Measurements from ENCODE around the gene TSHZ2.

The TSHZ2 gene

DNA sequence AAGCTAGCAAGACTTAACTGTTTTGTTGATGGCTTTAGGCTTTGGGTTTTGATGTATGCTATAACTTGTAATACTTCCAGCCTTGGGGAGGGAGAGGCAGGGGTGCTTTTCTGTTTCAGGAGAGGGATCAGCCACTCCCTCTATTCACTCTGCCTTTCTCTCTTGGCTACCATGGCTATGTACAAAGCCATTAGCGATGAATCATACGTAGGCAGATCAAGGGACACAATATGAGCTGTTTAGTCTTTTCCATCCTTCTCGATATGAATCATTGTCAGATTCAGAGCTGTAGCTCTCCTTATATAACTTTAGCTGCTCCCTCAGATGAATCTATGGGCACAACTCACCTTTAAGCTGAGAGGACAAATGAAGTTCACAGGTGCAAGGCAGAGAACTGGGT lies 230.6 kb downstream of the TSHZ2 start:
- no peaks in the 10 kb centered on the region for H3K4me1 ChIP-seq (ENCODE audit: control insufficient read depth in 2 of 2, insufficient read depth in 2 of 2, low read length in 2 of 2)
- H3K9me3 ChIP-seq (ENCODE audit: control insufficient read depth in 2 of 2, low read length in 2 of 2) = no peaks in the 10 kb centered on the region
- H3K36me3 ChIP-seq (ENCODE audit: control insufficient read depth in 2 of 2, insufficient read depth in 2 of 2, low read length in 2 of 2) = no peaks in the 10 kb centered on the region
- no peak overlapping the region for H3K4me3 ChIP-seq (ENCODE audit: low read length in 2 of 2)
- no peak overlapping the region for H3K9ac ChIP-seq (ENCODE audit: low read depth in 1 of 2, low read length in 2 of 2)
- no peaks in the 10 kb centered on the region for H3K27me3 ChIP-seq (ENCODE audit: control insufficient read depth in 2 of 2, insufficient read depth in 2 of 2, low read length in 2 of 2)
- no peak overlapping the region for H3K27ac ChIP-seq (ENCODE audit: low read depth in 2 of 2, low read length in 2 of 2)

- Histone ChIP-seq H3K9ac (ENCODE audit: low read depth in 1 of 2, low read length in 2 of 2) (no peak overlapping the region), H3K9me3 (ENCODE audit: control insufficient read depth in 2 of 2, low read length in 2 of 2) (no peaks in the 10 kb centered on the region), H3K36me3 (ENCODE audit: control insufficient read depth in 2 of 2, insufficient read depth in 2 of 2, low read length in 2 of 2) (no peaks in the 10 kb centered on the region), H3K4me1 (ENCODE audit: control insufficient read depth in 2 of 2, insufficient read depth in 2 of 2, low read length in 2 of 2) (no peaks in the 10 kb centered on the region), H3K27me3 (ENCODE audit: control insufficient read depth in 2 of 2, insufficient read depth in 2 of 2, low read length in 2 of 2) (peaks cover 0 to 3% of the 10 kb centered on the region in 2 donors), H3K4me3 (ENCODE audit: low read length in 2 of 2) (no peak overlapping the region), H3K27ac (ENCODE audit: low read depth in 2 of 2, low read length in 2 of 2) (no peak overlapping the region)
These were observed 232.9 kb downstream of the TSHZ2 start for GRCh38 chr20:53205046-53205445.

- Histone ChIP-seq H3K4me3 (ENCODE audit: low read length in 2 of 2) (no peak overlapping the region), H3K9me3 (ENCODE audit: control insufficient read depth in 2 of 2, low read length in 2 of 2) (no peaks in the 10 kb centered on the region), H3K36me3 (ENCODE audit: control insufficient read depth in 2 of 2, insufficient read depth in 2 of 2, low read length in 2 of 2) (no peaks in the 10 kb centered on the region), H3K27ac (ENCODE audit: low read depth in 2 of 2, low read length in 2 of 2) (no peak overlapping the region), H3K9ac (ENCODE audit: low read depth in 1 of 2, low read length in 2 of 2) (no peak overlapping the region), H3K4me1 (ENCODE audit: control insufficient read depth in 2 of 2, insufficient read depth in 2 of 2, low read length in 2 of 2) (no peaks in the 10 kb centered on the region), H3K27me3 (ENCODE audit: control insufficient read depth in 2 of 2, insufficient read depth in 2 of 2, low read length in 2 of 2) (peaks cover 0 to 3% of the 10 kb centered on the region in 2 donors)
These were observed 236.1 kb downstream of the TSHZ2 start for GRCh38 chr20:53208110-53208832.

- no peaks in the 10 kb centered on the region for H3K36me3 ChIP-seq (ENCODE audit: control insufficient read depth in 2 of 2, insufficient read depth in 2 of 2, low read length in 2 of 2)
- H3K4me1 ChIP-seq (ENCODE audit: control insufficient read depth in 2 of 2, insufficient read depth in 2 of 2, low read length in 2 of 2) = no peaks in the 10 kb centered on the region
- no peak overlapping the region for H3K4me3 ChIP-seq (ENCODE audit: low read length in 2 of 2)
- peaks cover 0 to 3% of the 10 kb centered on the region in 2 donors for H3K27me3 ChIP-seq (ENCODE audit: control insufficient read depth in 2 of 2, insufficient read depth in 2 of 2, low read length in 2 of 2)
- no peaks in the 10 kb centered on the region for H3K9me3 ChIP-seq (ENCODE audit: control insufficient read depth in 2 of 2, low read length in 2 of 2)
- H3K9ac ChIP-seq (ENCODE audit: low read depth in 1 of 2, low read length in 2 of 2) = no peak overlapping the region
- no peak overlapping the region for H3K27ac ChIP-seq (ENCODE audit: low read depth in 2 of 2, low read length in 2 of 2)
These were observed 237.9 kb downstream of the TSHZ2 start for GRCh38 chr20:53210041-53210440.

- Histone ChIP-seq H3K4me1 (ENCODE audit: control insufficient read depth in 2 of 2, insufficient read depth in 2 of 2, low read length in 2 of 2) (no peaks in the 10 kb centered on the region), H3K36me3 (ENCODE audit: control insufficient read depth in 2 of 2, insufficient read depth in 2 of 2, low read length in 2 of 2) (no peaks in the 10 kb centered on the region), H3K27ac (ENCODE audit: low read depth in 2 of 2, low read length in 2 of 2) (no peak overlapping the region), H3K9ac (ENCODE audit: low read depth in 1 of 2, low read length in 2 of 2) (no peak overlapping the region), H3K4me3 (ENCODE audit: low read length in 2 of 2) (no peak overlapping the region), H3K9me3 (ENCODE audit: control insufficient read depth in 2 of 2, low read length in 2 of 2) (no peaks in the 10 kb centered on the region), H3K27me3 (ENCODE audit: control insufficient read depth in 2 of 2, insufficient read depth in 2 of 2, low read length in 2 of 2) (peaks cover 0 to 3% of the 10 kb centered on the region in 2 donors)
These were observed 238.8 kb downstream of the TSHZ2 start for GRCh38 chr20:53210931-53211330.

GRCh38 chr20:53212018-53212417 lies 239.9 kb downstream of the TSHZ2 start:
- H3K4me1 ChIP-seq (ENCODE audit: control insufficient read depth in 2 of 2, insufficient read depth in 2 of 2, low read length in 2 of 2) = no peaks in the 10 kb centered on the region
- H3K27me3 ChIP-seq (ENCODE audit: control insufficient read depth in 2 of 2, insufficient read depth in 2 of 2, low read length in 2 of 2) = peaks cover 3 to 7% of the 10 kb centered on the region in 2 donors
- H3K4me3 ChIP-seq (ENCODE audit: low read length in 2 of 2) = no peak overlapping the region
- no peaks in the 10 kb centered on the region for H3K9me3 ChIP-seq (ENCODE audit: control insufficient read depth in 2 of 2, low read length in 2 of 2)
- no peak overlapping the region for H3K27ac ChIP-seq (ENCODE audit: low read depth in 2 of 2, low read length in 2 of 2)
- H3K9ac ChIP-seq (ENCODE audit: low read depth in 1 of 2, low read length in 2 of 2) = no peak overlapping the region
- no peaks in the 10 kb centered on the region for H3K36me3 ChIP-seq (ENCODE audit: control insufficient read depth in 2 of 2, insufficient read depth in 2 of 2, low read length in 2 of 2)

DNA sequence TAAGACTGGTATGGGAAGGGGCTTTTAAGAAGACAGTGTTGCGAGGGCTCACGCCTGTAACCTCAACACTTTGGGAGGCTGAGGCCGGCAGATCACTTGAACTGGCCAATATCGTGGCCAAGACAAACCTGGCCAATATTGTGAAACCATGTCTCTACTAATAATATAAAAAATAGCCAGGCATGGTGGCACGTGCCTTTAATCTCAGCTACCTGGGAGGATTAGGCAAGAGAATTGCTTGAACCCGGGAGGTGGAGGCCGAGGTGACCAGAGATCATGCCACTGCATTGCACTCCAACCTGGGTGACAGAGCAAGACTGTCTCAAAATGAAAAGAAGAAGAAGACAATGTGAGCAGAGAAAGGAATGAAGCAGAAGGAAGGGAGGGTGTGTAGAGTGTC lies 242.2 kb downstream of the TSHZ2 start:
- no peak overlapping the region for H3K4me3 ChIP-seq (ENCODE audit: low read length in 2 of 2)
- peaks cover 3 to 7% of the 10 kb centered on the region in 2 donors for H3K27me3 ChIP-seq (ENCODE audit: control insufficient read depth in 2 of 2, insufficient read depth in 2 of 2, low read length in 2 of 2)
- no peaks in the 10 kb centered on the region for H3K4me1 ChIP-seq (ENCODE audit: control insufficient read depth in 2 of 2, insufficient read depth in 2 of 2, low read length in 2 of 2)
- H3K9me3 ChIP-seq (ENCODE audit: control insufficient read depth in 2 of 2, low read length in 2 of 2) = no peaks in the 10 kb centered on the region
- no peaks in the 10 kb centered on the region for H3K36me3 ChIP-seq (ENCODE audit: control insufficient read depth in 2 of 2, insufficient read depth in 2 of 2, low read length in 2 of 2)
- H3K27ac ChIP-seq (ENCODE audit: low read depth in 2 of 2, low read length in 2 of 2) = no peak overlapping the region
- H3K9ac ChIP-seq (ENCODE audit: low read depth in 1 of 2, low read length in 2 of 2) = no peak overlapping the region

GRCh38 chr20:53215166-53215565 lies 243.0 kb downstream of the TSHZ2 start:
- Histone ChIP-seq H3K9ac (ENCODE audit: low read depth in 1 of 2, low read length in 2 of 2) (no peak overlapping the region), H3K4me3 (ENCODE audit: low read length in 2 of 2) (no peak overlapping the region), H3K27me3 (ENCODE audit: control insufficient read depth in 2 of 2, insufficient read depth in 2 of 2, low read length in 2 of 2) (peaks cover 0 to 7% of the 10 kb centered on the region in 2 donors), H3K9me3 (ENCODE audit: control insufficient read depth in 2 of 2, low read length in 2 of 2) (no peaks in the 10 kb centered on the region), H3K4me1 (ENCODE audit: control insufficient read depth in 2 of 2, insufficient read depth in 2 of 2, low read length in 2 of 2) (no peaks in the 10 kb centered on the region), H3K27ac (ENCODE audit: low read depth in 2 of 2, low read length in 2 of 2) (no peak overlapping the region), H3K36me3 (ENCODE audit: control insufficient read depth in 2 of 2, insufficient read depth in 2 of 2, low read length in 2 of 2) (no peaks in the 10 kb centered on the region)

GRCh38 chr20:53216478-53216855 lies 244.3 kb downstream of the TSHZ2 start:
- Histone ChIP-seq H3K27ac (ENCODE audit: low read depth in 2 of 2, low read length in 2 of 2) (no peak overlapping the region), H3K9ac (ENCODE audit: low read depth in 1 of 2, low read length in 2 of 2) (no peak overlapping the region), H3K4me3 (ENCODE audit: low read length in 2 of 2) (no peak overlapping the region), H3K4me1 (ENCODE audit: control insufficient read depth in 2 of 2, insufficient read depth in 2 of 2, low read length in 2 of 2) (no peaks in the 10 kb centered on the region), H3K9me3 (ENCODE audit: control insufficient read depth in 2 of 2, low read length in 2 of 2) (no peaks in the 10 kb centered on the region), H3K27me3 (ENCODE audit: control insufficient read depth in 2 of 2, insufficient read depth in 2 of 2, low read length in 2 of 2) (peaks cover 0 to 7% of the 10 kb centered on the region in 2 donors), H3K36me3 (ENCODE audit: control insufficient read depth in 2 of 2, insufficient read depth in 2 of 2, low read length in 2 of 2) (no peaks in the 10 kb centered on the region)

DNA sequence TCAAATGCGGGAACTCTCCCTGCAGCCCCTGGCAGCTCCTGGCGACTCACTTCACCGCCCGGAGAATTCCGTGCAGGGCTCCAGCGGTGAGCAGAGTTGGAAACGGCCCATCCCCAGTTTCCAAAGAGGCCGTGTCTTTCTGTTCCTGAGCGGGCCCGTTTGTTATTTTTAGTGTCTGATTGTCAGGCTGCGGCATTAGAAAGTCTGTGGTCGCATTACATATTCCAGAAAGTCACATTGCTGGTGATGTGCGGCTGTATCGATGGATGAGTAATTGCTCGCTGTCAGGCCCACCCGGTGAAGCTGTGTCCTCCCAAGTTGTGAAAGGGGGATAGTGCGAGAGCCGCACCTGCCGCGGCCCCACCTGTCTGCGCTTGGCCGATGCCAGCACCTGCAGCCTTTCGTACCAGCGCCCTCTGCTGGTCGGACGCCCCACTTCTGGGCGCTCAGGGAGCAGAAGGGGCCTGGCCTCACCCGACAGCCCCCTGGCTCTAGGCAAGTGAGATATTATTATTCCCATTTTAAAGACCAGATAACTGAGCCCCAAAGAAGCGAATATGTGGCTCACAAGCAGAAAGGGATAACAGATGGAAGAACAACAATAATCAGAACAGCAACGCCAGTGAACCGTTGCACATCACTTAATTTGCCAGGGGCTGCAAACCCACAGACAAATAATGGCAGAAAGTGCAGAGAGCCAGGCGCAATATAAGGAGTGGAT lies 244.9 kb downstream of the TSHZ2 start:
- Histone ChIP-seq H3K4me1 (ENCODE audit: control insufficient read depth in 2 of 2, insufficient read depth in 2 of 2, low read length in 2 of 2) (no peaks in the 10 kb centered on the region), H3K4me3 (ENCODE audit: low read length in 2 of 2) (no peak overlapping the region), H3K36me3 (ENCODE audit: control insufficient read depth in 2 of 2, insufficient read depth in 2 of 2, low read length in 2 of 2) (no peaks in the 10 kb centered on the region), H3K9me3 (ENCODE audit: control insufficient read depth in 2 of 2, low read length in 2 of 2) (no peaks in the 10 kb centered on the region), H3K9ac (ENCODE audit: low read depth in 1 of 2, low read length in 2 of 2) (no peak overlapping the region), H3K27me3 (ENCODE audit: control insufficient read depth in 2 of 2, insufficient read depth in 2 of 2, low read length in 2 of 2) (peaks cover 0 to 7% of the 10 kb centered on the region in 2 donors), H3K27ac (ENCODE audit: low read depth in 2 of 2, low read length in 2 of 2) (no peak overlapping the region)

All from mucosa of rectum (tissue), 2 donors.